Activated CD4-positive, alpha-beta T cell treated with anti-CD3 and anti-CD28 coated beads, Interleukin-2, amount 50 U/mL, for 16 hours (primary cell): Measurements from ENCODE around the gene FAM120C.
A peak's percentile ranks its signal among the peaks of the same experiment; 100 is the strongest.

Experiments
- DNase-seq: peaks from one replicate; pipeline ENCODE4 v3.0.0-alpha.2; 2020

The FAM120C gene, protein sequence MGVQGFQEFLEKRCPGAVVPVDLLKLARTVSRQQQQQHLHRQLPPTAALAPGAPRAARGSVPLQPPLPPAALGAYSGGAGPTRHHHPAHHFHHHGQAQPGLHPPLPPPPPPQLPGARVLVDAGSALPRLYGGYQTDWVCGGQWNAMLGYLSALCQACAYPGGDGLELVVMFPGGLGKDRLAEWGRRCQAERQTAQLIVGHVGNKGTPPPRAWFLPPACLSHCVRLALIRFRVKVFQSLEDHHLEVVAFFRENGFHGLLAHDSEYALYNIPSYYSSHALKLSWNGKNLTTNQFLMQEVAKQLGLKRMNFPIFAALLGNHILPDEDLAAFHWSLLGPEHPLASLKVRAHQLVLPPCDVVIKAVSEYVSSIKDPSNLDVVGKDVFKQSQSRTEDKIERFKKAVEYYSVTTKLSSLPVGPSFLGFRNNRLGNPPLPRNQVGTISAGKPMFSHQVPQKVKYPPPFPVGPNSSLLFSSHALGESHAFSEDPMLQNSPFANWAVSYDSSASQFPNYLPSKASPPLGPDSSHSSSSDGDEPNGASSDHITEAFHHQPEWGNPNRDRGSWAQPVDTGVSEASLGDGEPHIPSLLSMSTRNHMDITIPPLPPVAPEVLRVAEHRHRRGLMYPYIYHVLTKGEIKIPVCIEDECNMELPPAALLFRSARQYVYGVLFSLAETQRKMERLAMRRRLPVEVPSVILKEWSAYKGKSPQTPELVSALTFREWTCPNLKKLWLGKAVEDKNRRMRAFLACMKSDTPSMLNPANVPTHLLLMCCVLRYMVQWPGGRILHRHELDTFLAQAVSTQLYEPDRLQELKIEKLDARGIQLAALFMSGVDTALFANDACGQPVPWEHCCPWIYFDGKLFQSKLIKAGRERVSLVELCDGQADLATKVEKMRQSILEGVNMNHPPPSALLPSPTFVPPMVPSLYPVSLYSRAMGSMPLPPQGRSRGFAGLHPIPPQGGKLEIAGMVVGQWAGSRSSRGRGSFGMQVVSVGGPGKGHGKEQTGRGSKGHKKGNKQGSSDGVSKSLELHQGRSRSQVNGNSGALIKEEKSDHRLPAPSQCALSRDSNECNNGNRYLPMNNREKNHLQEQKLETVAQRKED

DNA sequence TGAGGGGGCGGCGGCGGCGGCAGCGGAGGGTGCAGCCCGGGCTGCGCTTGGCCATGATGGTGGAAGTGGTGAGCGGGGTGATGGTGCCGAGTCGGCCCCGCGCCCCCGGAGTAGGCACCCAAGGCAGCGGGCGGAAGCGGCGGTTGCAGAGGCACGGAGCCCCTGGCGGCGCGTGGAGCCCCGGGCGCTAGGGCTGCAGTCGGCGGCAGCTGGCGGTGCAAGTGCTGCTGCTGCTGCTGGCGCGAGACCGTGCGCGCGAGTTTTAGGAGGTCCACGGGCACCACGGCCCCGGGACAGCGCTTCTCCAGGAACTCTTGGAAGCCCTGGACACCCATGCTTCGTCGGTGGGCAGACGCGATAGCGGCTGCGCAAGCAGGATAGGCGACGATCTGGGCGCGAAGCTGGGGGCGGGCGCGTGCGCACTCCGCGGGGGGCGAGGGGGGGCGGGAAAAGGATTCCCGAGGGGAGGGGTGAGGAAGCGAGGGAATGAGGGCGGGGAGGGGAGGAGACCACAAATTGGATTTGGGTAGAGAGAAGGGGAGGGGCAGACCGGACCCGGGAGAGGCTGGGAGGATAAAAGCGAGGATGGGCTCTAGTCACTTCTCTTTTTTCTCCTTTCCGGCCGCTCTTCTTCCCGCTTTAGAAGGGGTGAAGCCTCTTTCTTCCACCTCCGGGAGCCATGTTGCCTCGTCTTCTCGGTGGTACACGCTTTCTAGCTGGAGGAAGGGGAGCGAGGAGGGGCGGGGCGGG is at the start of gene FAM120C:
TSS of gene FAM120C (minus strand) at position 391 of the 750 bp plus-strand sequence. CDS start at position 335, 56 bp downstream.
- peak; percentile 67 for DNase-seq

DNA sequence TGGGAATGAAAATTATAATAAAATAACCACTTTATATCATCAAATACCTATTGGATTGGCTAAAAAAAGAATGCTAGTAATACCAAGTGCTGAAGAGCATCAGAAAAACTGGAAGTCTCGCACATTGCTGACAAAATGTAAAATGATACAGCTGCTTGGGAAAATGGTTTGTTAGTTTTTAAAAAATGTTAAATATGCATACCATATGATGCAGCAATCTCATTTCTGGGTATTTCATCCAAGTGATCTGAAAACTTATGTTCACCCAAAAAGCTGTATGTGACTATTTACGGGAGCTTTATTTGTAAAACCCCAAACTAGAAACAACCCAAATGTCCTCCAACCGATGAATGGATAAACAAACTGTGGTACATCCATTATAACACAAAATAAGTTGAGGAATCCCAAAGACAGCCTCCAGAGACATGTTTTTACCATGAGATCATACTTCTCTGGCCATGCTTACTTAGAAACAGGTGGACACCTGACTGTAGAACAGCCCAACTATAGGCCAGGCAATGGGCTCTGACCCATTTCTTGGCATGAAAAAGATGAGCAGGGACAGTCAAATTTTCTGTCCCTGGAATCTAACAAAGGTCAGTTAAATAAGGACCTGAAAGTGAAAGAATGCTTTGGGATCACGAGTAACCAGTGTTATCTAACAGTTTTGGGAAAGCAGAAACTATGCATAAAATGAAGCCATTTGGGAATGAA is 47.5 kb upstream of the FAM120C start:
- DNase-seq = no peak

DNA sequence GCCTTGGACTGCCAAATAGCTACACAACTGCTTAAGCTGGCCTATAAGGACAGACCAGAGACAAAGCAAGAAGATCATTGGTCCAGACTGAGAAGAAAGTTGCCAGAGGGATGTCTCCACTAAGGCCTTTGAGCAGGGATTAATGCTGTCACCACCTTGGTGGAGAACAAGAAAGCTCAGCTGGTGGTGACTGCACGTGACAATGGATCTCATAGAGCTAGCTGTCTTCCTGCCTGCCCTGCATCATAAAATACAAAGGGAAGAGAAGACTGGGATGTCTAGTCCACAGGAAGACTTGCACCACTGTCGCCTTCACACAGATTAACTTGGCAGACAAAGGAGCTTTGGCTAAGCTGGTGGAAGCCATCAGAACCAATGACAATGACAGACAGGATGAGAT is 40.5 kb upstream of the FAM120C start:
- no peak for DNase-seq

DNA sequence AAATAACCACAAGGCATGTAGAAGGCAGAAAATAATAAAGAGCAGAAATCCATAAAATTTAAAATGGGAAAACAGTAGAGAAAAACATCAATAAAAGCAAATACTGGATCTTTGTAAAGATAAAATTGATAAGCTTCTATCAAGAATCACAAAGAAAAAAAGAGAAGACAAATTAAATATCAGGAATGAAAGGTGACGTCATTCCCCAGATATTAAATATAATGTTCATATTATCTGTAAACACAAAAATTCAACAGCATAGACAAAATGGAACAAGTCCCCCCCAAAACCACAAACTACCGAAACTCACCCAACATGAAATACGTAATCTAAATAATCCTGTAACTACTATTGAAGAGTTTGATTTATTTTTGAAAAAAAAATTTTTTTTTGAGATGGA is 30.5 kb upstream of the FAM120C start:
- no peak for DNase-seq

DNA sequence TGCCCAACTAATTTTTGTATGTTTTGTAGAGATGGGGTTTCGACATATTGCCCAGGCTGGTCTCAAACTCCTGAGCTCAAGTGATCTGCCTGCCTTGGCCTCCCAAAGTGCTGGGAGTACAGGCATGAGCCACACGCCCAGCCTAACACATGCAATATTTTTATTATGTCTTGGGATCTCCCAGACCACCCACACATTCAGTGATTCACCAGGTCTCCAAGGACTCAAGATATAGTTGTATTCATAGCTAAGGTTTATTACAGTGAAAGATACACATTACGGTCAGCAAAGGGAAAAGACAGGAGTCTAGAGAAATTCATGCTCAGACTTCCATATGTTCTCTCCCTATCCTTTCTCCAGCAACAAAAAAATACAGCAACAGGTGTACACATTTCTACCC is 25.5 kb upstream of the FAM120C start:
- no peak for DNase-seq

DNA sequence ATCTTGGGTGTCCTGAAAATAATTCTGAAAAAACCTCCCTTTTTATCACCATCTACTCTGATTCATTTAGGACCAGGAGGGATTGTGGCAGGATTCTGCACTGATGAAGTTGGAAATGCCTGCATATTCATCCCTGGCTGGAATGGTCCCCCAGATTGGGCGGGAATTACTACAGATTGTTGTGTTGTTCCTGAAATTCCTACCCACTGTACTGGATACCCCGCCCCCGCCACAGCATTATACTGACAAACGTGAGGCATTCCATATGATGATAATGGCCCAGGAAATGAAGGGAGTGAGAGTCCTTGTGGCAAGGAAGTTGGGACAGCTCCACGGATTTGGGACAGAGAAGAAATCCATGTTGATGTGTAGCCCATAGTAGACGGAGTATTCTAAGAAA is 15.2 kb upstream of the FAM120C start:
- no peak for DNase-seq

DNA sequence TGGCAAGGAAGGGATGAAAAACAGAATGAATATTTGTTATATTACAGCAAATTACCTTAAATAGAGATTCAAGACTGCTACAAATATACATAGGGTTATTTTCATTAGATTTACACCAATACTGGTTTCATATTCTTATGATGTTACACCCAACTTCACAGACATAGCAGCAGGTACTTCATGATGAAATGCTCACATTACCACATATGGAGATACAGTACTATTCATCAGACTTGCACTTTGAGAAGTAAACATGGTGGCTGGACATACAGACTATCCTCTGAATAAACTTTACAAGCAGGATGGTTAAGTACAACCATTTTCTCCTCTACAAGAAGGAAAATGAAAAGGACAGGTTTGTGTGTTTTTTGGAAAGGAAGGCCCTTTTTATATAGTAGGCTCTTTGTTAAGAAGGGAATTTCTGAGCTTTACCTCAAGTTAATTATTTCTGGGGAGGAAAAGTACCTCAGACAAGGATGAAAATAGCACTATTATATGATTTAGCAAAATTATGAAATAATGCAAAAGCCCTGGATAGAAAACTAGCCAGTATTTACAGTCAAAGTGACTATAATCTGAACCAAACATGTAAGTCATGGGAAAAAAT is 12.0 kb upstream of the FAM120C start:
- no peak for DNase-seq

DNA sequence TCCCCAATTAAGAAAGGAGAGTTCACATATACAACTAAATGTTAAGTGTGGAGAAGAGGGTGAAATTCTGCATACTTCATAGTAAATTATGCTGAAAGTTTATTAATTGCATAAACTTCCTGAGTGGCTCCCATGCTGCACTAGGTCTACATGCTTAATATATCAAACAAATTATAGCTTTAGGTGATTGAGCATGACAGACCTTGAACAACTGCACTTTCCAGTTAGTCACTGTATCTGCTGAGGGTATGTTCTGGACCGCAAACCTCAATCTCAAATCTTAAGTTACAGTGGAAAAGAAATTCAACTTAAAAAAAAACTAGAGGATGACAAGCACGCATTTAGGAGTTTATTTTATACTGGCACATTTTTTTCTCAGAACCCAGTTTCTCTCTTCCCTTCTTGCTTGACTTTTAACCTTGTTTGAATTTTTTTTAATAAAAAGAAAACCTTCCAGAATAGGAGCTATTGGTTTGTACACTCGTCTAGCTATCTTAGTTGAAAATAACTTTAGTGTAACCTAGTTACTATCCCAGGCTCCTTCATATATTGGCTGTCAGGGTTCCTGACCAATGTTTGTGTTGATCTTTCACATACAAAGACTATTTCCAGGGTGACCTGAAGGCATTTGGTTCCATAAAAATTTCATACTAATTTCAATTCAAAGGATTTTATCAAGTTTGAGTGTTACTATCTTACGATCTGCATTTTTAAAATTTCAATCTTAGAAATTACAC is 10.2 kb upstream of the FAM120C start:
- no peak for DNase-seq

DNA sequence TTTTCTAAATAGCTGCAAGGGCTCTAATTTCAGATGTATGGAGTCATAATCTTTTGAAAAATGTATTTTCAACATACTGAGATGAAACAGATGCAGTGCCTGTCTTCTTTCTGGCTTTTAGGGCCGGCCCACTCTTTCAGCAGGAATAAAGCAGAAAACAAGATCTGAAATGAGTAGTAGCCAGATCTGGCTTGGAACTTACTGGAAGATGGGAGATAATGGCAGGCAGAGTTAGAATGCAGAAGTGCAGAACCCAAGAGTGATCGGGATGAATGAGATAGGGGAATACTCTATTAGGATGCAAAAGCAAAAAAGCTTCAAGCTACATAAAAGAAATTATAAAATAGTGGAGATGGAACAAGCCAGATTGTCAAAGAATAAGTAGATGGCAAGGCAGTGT is 1.4 kb upstream of the FAM120C start:
- no peak for DNase-seq

DNA sequence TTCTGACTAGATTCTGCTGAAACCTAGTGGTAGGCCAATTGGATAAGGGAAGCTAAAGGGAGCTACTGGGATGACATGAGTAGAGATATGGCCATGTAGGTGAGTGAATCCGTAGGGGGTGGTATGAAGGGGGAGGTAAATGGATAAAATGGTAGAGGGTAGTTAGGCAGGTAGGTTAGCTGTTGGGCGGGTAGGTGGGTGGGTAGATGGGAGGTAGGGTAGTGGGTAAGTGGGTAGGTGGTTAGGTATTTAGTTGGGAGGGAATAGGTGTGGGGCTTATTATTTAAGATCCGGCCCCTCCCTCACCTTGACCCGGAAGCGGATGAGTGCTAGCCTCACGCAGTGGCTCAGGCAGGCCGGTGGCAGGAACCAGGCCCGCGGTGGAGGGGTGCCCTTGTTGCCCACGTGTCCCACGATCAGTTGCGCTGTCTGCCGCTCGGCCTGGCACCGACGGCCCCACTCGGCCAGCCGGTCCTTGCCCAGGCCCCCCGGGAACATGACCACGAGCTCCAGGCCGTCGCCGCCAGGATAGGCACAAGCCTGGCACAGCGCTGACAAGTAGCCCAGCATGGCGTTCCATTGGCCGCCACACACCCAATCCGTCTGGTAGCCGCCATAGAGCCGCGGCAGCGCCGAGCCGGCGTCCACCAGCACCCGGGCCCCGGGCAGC is 725 bp downstream of the FAM120C start:
- DNase-seq = peak; percentile 72

DNA sequence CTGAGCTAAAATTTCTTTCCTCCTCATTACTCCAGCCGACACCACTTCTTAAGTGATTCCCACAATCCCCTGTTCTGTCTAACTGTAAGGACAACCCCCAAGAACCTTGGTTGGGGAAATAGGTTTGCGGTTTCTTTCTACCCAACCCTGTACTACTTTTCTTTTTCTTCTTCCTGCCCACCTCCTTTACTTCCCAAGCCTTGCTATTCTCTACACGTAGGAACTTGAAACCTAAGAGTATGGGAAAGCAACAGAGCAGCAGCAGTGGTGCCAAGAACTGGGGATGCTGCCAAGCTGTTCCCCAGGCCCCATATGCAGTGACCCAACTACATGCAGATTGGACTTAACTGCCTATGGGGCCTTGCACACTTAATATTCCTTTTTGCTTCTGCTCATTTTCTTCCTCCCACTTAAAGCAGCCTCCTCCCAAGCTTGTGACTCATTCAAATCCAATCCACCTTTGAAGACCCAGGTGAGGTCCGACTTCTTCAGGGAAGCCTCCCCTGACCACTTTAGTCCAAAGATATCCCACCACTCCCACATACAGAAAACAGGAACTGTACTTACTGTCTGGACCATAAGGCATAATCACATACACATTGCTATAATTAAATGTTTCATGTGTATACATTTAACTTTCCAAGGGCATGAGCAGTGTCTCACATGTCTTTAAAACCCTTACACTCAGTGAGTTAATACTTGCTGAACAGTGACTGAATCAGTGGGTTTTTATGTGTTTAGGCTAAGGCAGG is 1.7 kb downstream of the FAM120C start:
- peak; percentile 2 for DNase-seq

DNA sequence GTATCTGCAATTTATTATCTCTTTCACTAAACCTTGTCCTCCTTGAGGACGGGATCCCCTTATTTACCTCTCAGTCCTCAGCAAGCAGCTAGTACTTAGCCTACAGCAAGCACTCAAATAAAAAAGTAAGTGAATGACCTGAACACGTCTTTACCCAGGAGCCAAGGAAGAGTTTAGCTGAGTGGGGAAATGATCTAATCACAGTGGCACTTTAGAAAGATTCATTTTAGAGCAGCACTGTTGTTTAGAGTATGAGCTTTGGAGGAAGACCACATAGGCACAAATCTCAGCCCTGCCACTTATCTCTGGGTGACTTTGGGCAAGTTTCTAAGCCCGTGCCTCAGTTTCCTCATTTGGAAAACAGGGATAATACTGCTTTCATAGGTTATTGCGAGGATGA is 2.7 kb downstream of the FAM120C start:
- no peak for DNase-seq

DNA sequence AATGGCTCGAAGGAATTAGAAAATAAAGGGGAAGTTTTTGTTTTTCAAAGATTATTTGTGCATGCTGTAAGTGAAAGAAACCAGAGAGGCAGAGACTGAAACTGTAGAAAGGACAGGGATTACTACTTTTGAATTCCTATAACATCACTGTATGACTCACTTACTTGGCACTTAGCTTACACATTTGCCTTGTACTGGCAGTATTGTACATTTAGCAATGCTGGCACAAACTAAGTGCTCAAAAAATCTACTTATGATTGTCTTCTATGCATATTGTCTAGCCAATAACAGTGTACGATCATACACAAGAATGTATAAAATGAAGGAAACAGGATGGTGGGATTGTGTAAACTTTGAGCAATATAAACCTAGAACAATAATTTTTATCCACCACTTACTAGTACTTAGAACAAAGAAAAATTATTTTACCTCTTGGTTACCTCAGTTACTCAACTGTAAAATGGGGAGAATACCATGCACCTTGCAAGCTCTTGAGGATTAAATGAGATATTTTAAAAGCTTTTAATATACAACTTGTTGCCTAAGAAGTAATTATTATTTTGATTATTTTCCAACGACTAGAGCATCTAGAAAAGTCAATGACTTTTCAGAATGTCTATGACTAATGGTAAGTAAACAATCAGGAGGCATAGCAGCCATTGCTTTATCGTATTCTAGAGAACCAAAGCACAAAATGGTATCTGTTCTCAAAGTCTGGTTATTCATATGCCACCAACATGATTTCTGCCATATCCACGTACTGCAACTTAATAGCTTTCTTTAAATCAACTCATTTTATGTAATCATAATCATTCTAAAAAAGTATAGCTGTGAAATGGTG is 4.7 kb downstream of the FAM120C start:
- peak; percentile 37 for DNase-seq

DNA sequence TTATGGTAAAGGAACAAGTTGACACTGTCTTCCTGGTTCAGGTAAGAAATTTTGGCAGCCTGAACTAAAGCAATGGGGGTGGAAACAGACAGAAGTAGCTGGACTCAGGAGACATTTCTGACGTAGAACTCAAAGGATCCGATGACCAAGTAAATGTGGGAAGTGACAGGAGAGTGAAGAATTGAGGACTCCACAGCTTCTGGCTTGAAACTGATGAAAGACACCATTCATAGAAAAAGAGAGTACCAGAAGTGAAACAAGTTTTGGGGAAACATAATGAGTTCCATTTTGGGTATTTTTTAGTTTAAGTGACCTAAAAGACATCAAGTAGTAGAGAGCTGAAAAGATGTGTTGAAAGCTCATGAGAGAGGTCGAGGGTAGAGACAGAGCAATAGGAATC is 5.7 kb downstream of the FAM120C start:
- no peak for DNase-seq

DNA sequence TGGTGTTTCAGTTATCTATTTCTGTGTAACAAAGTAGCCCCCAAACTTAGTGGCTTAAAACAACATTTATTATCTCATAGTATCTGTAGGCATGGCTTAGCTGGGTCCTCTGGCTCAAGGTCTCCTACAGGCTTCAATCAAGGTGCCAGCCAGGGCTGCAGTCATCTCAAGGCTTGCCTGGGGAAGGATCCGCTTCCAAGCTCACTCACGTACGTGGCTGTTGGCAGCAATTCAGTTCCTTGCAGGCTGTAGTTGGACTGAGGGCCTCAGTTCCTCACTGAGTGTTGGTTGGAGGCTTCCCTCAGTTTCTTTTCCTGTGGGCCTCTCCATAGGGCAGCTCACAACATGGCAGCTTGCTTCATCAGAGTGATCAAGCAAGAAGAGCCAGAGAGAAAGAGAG is 9.3 kb downstream of the FAM120C start:
- DNase-seq = no peak

DNA sequence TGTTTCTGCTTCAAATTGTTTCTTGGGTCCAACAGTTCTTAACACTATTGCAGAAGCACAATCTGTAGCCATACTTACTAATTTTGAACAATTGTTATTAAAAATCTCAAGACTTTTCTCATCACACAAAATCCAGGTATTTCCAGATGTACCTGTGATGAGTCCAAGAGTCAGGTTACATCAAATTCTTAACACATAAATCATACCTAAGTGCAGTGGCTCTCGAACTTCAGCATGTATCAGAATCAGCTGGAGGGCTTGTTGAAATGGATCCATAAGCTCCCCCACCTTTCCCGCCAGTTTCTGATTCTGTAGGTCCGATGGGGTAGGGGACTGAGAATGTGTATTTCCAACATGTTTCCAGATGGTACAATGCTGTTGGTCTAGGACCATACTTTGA is 10.6 kb downstream of the FAM120C start:
- DNase-seq = no peak

DNA sequence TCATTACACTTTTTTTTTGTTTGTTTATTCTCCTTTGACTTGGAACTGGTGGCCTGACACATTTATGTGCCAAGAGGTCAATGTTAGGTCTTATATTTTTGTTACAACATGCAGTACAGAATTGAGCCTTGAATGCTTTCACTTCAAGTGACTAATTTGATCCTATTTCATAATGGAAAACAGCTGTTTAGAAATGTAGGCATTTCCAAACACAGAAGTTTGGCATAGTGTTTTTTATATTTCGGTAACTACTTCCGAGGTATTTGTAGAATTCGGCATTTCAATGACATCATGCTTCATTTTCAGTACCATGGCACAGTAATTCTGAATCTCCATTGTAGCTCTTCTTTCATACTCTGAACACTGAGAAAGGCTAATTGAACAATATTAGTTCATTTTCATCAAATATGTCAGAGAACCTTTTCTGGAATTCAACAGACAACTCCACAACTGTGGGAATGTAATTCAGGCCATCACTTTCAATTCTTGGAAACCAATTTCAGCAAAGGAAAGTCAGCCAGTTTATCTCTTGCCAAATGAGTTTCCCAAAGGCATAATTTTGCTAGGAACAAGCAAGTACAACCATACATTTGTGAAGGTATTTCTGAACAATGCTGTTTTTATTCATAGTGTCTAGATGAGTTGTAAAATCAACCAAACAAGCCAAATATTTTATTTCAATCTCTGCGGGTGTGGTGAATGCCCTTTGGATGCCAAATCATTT is 11.4 kb downstream of the FAM120C start:
- no peak for DNase-seq

DNA sequence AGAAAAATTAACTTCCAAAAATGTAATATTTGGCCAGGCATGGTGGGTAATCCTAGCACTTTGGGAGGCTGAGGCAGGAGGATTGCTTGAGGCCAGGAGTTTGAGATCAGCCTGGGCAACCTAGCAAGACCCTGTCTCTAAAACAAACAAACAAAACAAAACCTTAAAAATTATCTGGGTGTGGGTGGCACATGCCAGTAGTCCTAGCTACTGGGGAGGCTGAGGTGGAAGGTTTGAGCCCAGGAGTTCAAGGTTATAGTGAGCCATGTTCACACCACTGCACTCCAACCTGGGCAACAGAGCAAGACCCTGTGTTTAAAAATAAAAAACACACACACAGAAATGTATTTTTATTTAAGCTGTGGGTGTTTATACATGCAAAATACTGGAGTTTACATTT is 12.0 kb downstream of the FAM120C start:
- DNase-seq = no peak
